22Rv1 (cell line): ENCODE results near the gene CNTN4.

Experiments
- CTCF ChIP-seq: fragments of 450-650 bp; IDR thresholded peaks from 2 replicates; pipeline ENCODE4 v1.5.1; 2017; ENCODE audit warnings: mild to moderate bottlenecking
- ZFX ChIP-seq: fragments of 450-650 bp; IDR thresholded peaks from 2 replicates; pipeline ENCODE4 v1.6.1; 2017; ENCODE audit warnings: antibody characterized with exemption, borderline replicate concordance

- TF ChIP-seq CTCF (no peak), ZFX (no peak)
Observed at GRCh38 chr3:2793987-2794386, 695.3 kb downstream of the CNTN4 start.
